Measurements from ENCODE around the gene KBTBD3. TPM values are rescaled to one million over a fixed set of nuclear protein-coding genes. Genes with fewer than 3 reads are reported as not detected.

The KBTBD3 gene, protein sequence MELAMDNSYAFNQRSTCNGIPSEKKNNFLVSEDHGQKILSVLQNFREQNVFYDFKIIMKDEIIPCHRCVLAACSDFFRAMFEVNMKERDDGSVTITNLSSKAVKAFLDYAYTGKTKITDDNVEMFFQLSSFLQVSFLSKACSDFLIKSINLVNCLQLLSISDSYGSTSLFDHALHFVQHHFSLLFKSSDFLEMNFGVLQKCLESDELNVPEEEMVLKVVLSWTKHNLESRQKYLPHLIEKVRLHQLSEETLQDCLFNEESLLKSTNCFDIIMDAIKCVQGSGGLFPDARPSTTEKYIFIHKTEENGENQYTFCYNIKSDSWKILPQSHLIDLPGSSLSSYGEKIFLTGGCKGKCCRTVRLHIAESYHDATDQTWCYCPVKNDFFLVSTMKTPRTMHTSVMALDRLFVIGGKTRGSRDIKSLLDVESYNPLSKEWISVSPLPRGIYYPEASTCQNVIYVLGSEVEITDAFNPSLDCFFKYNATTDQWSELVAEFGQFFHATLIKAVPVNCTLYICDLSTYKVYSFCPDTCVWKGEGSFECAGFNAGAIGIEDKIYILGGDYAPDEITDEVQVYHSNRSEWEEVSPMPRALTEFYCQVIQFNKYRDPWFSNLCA
- total RNA-seq = 10.0 TPM
- long read RNA-seq, transcript KBTBD3-205 (4 exons, 2,682 nt) = major isoform, 10 of 16 reads
- long read RNA-seq, transcript KBTBD3-201 (3 exons, 3,751 nt) = minor isoform, 5 of 16 reads
- long read RNA-seq, partial matches to known transcripts = 1 of 16 reads
- long read RNA-seq, other reads (novel, unspliced or antisense) = 0 of 16 reads

DNA sequence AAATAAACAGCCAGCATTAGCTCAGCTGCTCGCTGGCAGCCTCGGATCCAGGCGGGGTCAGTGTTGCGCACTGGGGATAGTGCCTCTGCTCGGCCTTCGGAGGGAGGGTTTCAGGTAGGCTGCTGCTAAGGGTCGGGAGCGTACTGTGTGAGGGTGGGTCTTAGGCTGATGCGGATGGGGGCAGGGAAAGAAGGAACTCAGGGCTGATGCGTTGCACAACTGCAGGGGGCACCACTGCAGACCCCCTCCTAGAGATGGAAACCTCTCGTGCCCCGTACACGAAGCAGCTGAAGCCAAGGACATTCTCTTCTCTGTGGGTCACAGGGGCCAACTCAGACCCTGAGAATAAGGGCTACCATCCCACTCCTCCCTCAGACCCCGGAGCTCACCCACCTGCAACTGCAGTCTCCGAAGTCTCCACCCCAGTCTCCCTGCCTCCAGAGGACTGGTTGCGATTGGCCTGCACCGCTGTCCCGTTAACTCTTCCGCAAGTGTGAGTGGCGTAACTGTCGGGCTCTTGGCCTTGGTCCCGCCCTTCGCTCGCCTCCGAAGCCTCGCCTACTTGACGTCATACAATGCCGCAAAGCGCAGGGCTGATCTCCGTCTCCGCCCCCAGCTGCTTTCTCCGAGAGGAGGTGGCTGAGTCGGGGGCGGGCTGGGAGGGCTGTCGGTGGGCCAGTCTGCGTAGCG, at the start of gene KBTBD3:
Gene KBTBD3, minus strand, starts transcription at position 429 of the 690 bp plus-strand sequence. CDS start 18,250 bp downstream, outside the sequence.
- DNase-seq (peak; percentile 98), ATAC-seq (peak; percentile 97)
- intact Hi-C loops (cut with micrococcal nuclease) = loop anchor here (10.0 kb wide), 1 partner anchor 52 kb away; the partner anchor contains the start of gene MSANTD4

DNA sequence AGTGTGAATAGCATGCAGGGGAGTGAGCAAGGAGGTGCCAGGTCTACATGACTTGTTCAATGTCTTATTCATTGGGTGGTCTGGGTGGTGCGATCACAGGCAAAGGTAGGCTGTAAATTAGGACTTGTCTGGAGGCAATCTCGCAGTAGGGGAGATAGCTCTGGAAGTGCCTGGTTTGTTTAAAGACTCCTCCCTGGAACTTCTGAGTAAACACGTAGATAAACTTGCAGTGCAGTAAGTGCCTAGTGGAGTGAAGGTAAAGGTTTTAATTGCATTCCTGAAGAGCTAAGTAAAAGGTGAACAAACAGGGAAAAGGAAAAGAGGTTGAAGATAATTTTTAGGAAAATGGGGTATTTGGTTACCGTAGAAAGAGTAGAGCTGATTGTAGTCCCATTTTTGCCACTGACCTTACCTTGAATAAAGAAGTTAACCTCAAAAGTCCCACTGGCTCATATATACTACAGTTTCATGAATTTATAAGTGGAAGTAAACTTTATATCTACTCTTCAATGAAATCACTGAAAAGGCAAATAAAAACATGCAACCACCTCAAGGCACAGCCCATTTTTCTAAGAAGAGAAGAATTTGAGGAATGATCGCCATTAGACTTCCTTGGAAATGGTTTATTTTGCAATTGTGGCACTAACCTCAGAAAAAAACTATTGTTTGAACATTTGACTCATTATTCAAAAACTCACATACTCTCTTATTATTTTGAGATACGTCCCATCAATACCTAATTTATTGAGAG, 44.6 kb upstream of the KBTBD3 start:
- intact Hi-C loops (cut with micrococcal nuclease) = no loop called here
- no peak for DNase-seq
- ATAC-seq = no peak

DNA sequence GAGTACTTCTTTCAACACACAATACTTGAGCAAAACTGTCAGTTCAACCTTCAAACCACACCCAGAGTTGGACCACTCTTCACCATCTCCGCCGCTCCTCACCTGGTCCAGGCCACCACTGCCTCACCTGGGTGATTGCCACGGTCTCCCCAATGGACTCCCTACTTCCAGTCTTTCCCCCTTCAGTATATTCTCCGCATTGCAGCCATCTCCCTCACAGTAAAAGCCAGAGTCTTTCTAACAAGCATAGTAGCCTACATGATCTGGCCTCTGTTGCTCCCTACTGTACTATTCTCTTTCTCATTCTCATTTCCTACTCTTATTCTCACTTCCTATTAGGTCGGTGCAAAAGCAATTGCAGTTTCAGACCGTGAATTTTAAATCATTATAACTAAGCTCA, 28.8 kb upstream of the KBTBD3 start:
- intact Hi-C loops (cut with micrococcal nuclease) = no loop called here
- ATAC-seq = no peak
- DNase-seq = no peak

DNA sequence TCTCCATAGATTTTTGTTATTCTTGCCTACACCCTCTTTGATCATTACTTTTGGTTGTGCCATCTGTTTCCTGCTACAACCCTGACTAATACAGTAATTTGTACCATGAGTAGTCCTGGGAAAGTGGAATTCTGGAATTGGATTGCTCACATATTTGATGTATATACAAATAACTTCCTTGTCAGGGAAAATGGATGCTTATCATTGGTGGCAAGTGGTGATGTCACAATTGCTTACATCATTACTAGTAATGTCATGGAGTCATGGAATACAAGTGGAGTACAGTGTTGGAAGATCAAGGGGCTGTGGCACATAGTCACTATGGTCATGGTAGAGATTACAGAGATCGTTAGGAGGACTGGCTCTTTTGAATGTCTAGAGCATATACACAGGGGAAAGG, 24.7 kb upstream of the KBTBD3 start:
- DNase-seq (no peak), ATAC-seq (no peak)
- intact Hi-C loops (cut with micrococcal nuclease) = no loop called here

DNA sequence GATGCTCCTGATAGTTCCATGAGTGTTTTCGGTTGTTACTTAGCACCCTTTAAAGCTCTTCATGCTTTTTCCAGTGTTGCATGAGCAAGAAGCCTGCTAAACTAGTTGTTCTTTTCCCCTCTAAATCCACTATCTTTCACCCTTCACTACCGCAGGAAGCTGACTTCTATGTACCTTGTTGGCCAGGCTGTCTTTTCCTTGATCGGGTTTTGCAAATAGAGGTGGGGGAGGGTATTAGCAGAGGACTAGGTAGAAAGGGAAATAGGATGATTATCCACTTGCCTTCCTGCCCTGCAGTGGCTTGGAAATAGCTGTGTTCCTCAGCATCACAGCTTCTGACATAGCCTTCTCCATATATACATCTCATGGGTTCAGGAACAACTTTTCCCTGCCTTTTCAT, 24.2 kb upstream of the KBTBD3 start:
- ATAC-seq (no peak), DNase-seq (no peak)
- intact Hi-C loops (cut with micrococcal nuclease) = no loop called here

DNA sequence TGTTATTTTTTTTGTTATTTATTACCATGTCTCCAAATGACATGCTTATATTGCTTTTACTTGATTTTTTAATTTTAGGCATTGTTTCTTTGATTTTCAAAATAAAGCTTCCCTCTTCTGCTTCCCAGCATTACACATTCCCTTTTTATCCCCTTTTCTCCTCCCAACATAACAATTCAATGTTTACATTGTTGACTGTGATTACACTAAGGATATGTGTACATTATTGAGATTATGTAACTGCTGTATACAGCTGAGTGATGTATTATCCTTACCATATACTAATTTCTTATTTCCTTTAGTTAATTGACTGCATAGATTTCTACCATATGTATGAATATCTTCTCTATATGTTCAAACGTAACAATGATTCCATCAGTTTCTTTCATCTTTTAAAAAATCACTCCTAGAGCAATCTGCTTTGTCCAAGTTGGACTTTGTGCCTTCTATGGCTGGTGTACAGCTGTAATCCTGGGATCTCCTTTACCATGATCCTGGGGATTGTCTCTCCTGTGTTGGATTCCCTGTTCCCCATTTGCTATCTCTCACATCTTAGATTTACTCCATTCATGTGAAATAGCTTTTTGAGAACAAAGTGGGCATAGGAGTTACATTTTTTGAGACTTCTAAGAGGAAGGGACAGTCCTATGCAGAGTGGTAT, 21.9 kb upstream of the KBTBD3 start:
- ATAC-seq (no peak), DNase-seq (no peak)
- intact Hi-C loops (cut with micrococcal nuclease) = no loop called here

DNA sequence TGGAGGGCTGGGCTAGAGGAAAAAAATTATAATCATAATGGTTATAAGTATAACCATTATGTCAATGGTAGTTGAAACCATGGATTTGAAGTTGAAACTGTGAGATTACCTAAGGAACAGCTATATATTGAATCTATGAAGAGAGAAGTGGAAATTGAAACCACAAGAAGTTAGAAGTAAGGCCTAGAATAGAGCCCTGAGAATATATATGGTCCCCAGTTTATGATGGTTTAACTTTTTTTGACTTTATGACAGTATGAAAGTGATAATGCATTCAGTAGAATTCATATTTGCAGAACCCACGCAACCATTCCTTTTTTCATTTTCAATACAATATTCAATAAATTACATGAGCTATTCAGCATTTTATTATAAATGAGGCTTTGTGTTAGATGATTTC, 15.3 kb upstream of the KBTBD3 start:
- no peak for DNase-seq
- intact Hi-C loops (cut with micrococcal nuclease) = no loop called here
- ATAC-seq = no peak

DNA sequence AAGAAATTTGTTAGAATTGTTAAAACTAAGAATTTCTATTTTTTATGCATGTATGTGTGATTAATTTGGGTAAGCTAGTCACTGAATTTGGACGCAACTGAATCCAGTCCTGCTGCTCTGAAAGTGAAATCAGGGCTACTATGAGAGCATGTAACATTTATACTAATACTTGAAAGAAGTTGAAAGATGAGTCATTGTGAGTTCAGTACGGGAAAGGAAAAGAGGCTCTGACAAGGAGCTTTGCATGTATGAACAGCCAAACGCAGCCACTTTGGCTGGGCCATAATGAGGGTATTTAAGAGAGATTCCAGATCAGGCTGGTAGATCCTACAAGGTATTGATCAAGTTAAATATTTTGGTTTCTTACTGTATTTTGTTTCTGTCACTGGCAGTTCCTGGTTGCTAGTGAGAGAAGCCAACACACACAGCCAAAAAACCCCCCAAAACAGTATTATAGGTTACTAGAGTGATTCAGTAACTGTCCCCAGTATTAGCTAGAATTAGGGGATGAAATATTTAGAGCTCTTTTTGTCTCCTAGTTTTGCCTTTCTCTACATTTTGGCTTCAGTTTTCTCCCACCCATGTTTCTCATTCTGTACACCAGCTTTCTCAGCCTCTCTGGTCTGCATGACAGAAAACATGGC, 14.5 kb upstream of the KBTBD3 start:
- ATAC-seq = no peak
- intact Hi-C loops (cut with micrococcal nuclease) = no loop called here
- no peak for DNase-seq

DNA sequence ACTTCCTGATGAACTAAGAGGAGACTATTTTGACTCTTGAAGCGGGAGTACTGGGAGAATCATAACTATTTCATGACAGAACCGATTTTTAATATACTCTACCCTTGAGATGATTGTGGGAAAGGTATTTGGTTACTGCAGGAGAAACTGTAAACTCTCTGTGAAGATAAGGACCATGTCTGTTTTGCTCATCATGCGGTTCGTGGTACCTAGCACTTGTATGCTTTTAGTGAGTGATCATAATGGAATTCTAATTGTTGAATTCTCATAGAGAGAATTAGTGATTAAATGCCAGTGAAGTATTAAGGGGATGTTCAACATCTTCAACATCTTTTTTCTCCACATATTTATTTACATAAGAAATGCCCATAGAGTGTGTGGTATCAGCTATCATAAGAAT, 11.7 kb upstream of the KBTBD3 start:
- DNase-seq = no peak
- intact Hi-C loops (cut with micrococcal nuclease) = no loop called here
- no peak for ATAC-seq

DNA sequence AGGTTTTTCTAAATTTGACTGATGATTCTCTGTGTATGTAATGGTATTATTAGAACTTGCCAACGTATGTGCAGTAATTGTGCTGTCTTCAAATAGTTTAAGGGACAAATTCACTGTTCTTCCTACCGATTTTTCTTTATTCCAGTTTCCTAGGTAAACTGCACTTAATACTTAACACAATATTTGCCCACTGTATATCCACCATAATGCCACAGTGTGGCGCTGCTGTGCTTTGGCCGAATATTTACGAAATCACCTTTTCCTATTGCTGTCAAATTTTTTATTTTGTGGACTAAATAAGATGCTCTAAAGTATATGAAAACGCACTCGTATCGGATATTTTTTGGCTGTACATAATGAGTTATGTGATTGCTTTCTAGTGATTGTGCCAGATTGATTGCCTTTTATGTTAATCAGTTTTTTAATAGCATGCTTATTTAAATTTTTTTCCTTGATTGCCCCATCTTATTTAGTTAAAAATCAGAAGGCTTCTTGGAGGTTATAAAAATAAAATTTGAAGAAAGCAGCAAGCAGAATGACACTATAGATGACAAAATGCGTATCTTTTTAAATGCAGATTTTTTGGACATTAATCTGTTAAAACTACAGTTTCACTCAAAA, 10.8 kb upstream of the KBTBD3 start:
- peak; percentile 51 for DNase-seq
- intact Hi-C loops (cut with micrococcal nuclease) = no loop called here
- ATAC-seq = peak; percentile 60

DNA sequence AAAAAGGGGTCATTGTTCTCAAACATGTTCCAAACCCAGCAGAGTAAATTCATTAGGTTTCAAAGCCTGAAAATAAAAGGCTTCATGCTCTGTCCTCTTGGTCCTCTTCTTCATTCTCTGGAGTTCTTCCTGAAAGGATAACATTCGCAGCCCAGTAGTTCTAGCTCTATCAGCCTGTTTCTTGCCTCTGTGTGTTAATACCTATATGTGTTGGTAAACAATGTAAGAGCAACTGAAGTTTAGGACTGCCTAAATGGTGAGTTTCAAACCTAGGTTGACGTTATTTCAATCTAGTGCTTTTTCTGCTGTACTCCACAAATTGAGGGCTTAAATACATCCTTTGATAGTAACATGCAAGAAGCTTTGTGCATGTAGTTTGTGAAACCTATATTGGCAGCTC, 9.7 kb upstream of the KBTBD3 start:
- DNase-seq = no peak
- intact Hi-C loops (cut with micrococcal nuclease) = no loop called here
- ATAC-seq = no peak

DNA sequence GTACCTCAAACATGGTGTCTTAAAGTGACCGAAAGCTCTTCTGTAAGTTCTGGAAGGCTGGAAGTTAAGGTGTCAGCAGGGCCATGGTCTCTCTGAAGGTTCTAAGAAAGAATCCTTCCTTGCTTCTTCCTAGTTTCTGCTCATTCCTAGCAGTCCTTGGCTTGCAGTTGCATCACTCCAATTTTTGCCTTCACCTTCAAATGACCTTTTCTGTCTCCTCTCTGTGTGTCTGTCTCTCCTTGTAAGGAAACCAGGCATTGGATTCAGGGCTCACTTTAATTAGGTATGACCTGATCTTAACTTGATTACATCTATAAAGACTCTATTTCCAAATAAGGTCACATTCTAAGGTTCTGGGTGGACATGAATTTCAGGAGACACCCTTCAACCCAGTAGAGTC, 9.0 kb upstream of the KBTBD3 start:
- DNase-seq = no peak
- no peak for ATAC-seq
- intact Hi-C loops (cut with micrococcal nuclease) = no loop called here

DNA sequence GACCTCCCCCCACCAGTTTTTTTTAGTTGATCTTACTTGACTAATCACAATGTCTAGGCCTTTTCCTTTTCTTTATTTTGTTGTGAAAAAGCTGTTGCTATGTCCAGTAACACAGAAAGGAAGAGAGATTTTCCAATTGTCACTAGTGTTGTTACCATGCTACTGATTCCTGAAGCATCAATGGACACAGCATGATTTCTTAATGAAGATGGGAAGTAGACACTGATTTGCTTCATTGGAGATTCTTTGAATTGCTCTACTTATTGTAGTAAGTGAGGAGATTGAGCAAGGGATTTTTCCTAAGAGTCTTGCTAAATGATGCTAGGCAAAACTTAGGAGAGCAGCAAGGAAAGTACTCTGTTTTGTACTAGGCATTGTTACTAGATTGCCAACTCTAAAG, 4.9 kb upstream of the KBTBD3 start:
- no peak for ATAC-seq
- intact Hi-C loops (cut with micrococcal nuclease) = no loop called here
- DNase-seq = no peak

DNA sequence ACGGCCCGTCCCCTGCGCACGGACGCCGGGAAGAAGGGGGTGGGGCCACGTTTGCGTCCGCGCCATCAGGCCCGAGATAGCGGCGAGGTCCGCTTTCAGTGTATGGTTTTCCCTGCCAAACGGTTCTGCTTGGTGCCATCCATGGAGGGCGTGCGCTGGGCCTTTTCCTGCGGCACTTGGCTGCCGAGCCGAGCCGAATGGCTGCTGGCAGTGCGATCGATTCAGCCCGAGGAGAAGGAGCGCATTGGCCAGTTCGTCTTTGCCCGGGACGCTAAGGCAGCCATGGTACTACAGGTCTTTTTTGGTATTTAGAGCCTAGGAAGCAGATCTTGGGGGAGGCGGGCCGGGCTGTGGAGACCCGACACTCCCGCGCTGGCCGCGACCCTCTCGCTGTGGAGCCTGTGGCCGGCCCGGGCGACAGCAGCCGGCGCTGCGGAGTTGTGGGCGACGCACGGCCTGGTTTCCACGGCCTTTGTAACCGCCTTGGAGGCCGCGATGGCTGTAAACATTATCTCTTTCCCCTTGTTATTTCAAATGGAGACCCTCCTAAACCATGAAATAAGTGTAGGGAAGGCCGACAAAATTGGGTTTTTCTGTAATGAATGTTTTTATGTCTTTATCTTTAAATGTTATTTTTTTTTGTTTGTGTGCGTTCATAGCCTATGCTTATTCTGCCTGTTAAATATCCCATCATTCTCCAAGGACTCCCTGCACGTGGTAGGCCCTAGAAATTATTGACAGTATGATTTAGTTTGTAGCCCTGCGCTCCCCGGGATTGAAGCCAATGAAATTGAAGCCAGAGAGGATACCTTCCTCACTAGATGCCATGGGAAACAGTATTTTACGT, 685 bp upstream of the KBTBD3 start, which contains the start of gene AASDHPPT:
Gene AASDHPPT, plus strand, starts transcription at position 54 of the 847 bp plus-strand sequence. Its CDS starts 49 bp downstream, at position 103.
- intact Hi-C loops (cut with micrococcal nuclease) = loop anchor here (10.0 kb wide), 1 partner anchor 53 kb away; the partner anchor contains the start of gene MSANTD4
- no peak for DNase-seq
- peak; percentile 46 for ATAC-seq

DNA sequence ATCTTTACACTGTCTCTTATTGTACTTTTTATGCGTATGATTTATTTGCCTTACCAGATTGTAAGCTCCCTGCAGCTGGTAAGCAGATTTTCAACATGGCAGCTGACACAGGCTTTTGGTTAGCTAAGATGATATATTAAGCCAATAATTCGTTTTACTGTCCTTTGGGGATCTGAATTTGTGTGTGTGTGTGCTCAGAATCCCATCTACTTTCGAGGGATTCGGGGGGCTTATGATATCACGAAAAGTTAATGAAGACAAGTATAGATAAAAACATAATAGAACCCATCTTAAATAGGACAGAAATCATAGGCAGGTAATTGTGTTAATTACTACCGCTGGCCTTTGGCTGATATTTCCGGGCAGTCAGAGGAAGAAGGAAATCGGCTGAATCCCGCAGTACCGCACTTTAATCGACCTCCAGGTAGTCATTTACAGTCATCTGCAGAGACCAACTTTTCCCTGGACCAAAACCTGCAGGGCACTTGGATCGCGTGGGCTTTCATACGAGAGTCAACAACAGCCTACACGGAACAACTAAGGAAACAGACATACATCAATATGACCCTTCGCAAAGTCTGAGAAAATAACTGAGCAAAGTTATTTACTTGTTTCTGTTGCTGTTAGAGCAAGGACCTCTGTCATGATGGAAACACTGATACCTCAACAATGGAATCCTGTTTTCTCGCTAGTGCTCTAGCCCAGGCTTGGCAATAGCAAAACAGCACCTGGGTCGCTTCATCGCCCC, 802 bp downstream of the KBTBD3 start:
- intact Hi-C loops (cut with micrococcal nuclease) = loop anchor here (10.0 kb wide), 1 partner anchor 52 kb away; the partner anchor contains the start of gene MSANTD4
- ATAC-seq (no peak), DNase-seq (peak; percentile 21)

DNA sequence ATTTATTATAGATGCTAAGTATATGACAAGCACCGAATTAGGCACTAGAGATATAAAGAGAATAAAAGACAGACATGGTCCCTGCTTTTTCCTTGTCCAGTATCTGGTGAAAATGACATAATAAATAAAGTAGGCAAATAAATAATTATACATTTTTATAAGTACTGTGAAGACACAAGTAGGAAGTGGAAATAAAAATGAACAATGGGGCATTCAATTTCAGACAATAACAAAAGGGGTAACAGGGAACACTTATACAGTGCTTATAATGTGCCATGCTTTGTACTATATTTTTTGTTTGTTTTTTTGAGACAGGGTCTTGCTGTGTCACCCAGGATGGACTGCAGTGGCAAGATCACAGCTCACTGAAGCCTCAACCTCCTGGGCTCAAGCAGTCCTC, 4.3 kb downstream of the KBTBD3 start:
- DNase-seq (no peak), ATAC-seq (no peak)
- intact Hi-C loops (cut with micrococcal nuclease) = loop anchor here (10.0 kb wide), 1 partner anchor 48 kb away; the partner anchor contains the start of gene MSANTD4
